DOHH2 (cell line): ENCODE data around the gene DDHD1.

Source experiments
- H3F3A ChIP-seq: fragments of 200-600 bp; sonication (generic), shearing (Covaris generic); 2 replicates; pipeline ENCODE4 v1.6.0; 2016; ENCODE audit warnings: antibody characterized with exemption, mild to moderate bottlenecking; ENCODE audit not compliant: control insufficient read depth, insufficient read depth
- H3K27ac ChIP-seq: fragments of 200-600 bp; sonication (generic); 2 replicates; pipeline ENCODE4 v1.5.1; 2014; ENCODE audit warnings: low read depth, mild to moderate bottlenecking, low read length, moderate library complexity
- H3K27me3 ChIP-seq: fragments of 200-600 bp; sonication (generic); 2 replicates; pipeline ENCODE4 v1.6.1; 2014; ENCODE audit warnings: mild to moderate bottlenecking, low read length, mixed read lengths; ENCODE audit not compliant: control insufficient read depth
- H3K36me3 ChIP-seq: fragments of 200-600 bp; sonication (generic); 2 replicates; pipeline ENCODE4 v1.6.1; 2014; ENCODE audit warnings: mild to moderate bottlenecking, low read length, moderate library complexity, mixed read lengths; ENCODE audit not compliant: control insufficient read depth
- H3K4me1 ChIP-seq: fragments of 200-600 bp; sonication (generic); 2 replicates; pipeline ENCODE4 v1.6.1; 2014; ENCODE audit warnings: mild to moderate bottlenecking, low read length, mixed read lengths; ENCODE audit not compliant: control insufficient read depth
- H3K4me2 ChIP-seq: fragments of 200-600 bp; sonication (generic); 2 replicates; pipeline ENCODE4 v1.6.0; 2014; ENCODE audit warnings: mild to moderate bottlenecking, low read length, moderate library complexity
- H3K4me3 ChIP-seq: fragments of 200-600 bp; sonication (generic); 2 replicates; pipeline ENCODE4 v1.5.1; 2014; ENCODE audit warnings: mild to moderate bottlenecking, low read length, mixed read lengths
- H3K79me2 ChIP-seq: fragments of 200-600 bp; sonication (generic); 2 replicates; pipeline ENCODE4 v1.6.1; 2014; ENCODE audit warnings: mild to moderate bottlenecking, low read length, mixed read lengths; ENCODE audit not compliant: control insufficient read depth
- H3K9me2 ChIP-seq: fragments of 200-600 bp; sonication (generic); replicated peaks from 2 replicates; pipeline ENCODE4 v1.6.1; 2014; ENCODE audit warnings: mild to moderate bottlenecking, low read length, mixed read lengths; ENCODE audit not compliant: control insufficient read depth
- H3K9me3 ChIP-seq: fragments of 200-600 bp; sonication (generic); 2 replicates; pipeline ENCODE4 v1.6.1; 2014; ENCODE audit warnings: antibody characterized with exemption, low read length, mixed read lengths; ENCODE audit not compliant: control insufficient read depth, insufficient read depth
- H4K20me1 ChIP-seq: fragments of 200-600 bp; sonication (generic); 2 replicates; pipeline ENCODE4 v1.6.0; 2014; ENCODE audit warnings: low read depth, mild to moderate bottlenecking, antibody characterized with exemption, low read length, moderate library complexity; ENCODE audit not compliant: control insufficient read depth, insufficient read depth
- CTCF ChIP-seq: fragments of 200-600 bp; sonication (generic); IDR thresholded peaks from one replicate; pipeline ENCODE4 v1.5.1; 2014; ENCODE audit warnings: antibody characterized with exemption, mild to moderate bottlenecking, low read depth, low read length; ENCODE audit not compliant: poor library complexity, severe bottlenecking
- EZH2phosphoT487 ChIP-seq: fragments of 200-600 bp; sonication (generic); IDR thresholded peaks from 2 replicates; pipeline ENCODE4 v1.6.1; 2017; ENCODE audit warnings: borderline replicate concordance, mild to moderate bottlenecking, antibody characterized with exemption, low read length, moderate library complexity, mixed read lengths

DDHD1 gene

GRCh38 chr14:53010193-53011040 is 142.7 kb downstream of the DDHD1 start:
- no peaks in the 10 kb centered on the region for H3F3A ChIP-seq
- TF ChIP-seq CTCF (no peak), EZH2phosphoT487 (no peak)
- no peaks in the 10 kb centered on the region for H3K79me2 ChIP-seq
- no peaks in the 10 kb centered on the region for H4K20me1 ChIP-seq
- no peak overlapping the region for H3K27ac ChIP-seq
- H3K27me3 ChIP-seq: peaks cover 3% of the 10 kb centered on the region
- H3K36me3 ChIP-seq: no peaks in the 10 kb centered on the region
- no peak overlapping the region for H3K4me2 ChIP-seq
- H3K9me3 ChIP-seq: no peaks in the 10 kb centered on the region
- no peaks in the 10 kb centered on the region for H3K9me2 ChIP-seq
- no peak overlapping the region for H3K4me3 ChIP-seq
- H3K4me1 ChIP-seq: no peaks in the 10 kb centered on the region

GRCh38 chr14:53006931-53007562 is 146.1 kb downstream of the DDHD1 start:
- no peaks in the 10 kb centered on the region for H3K79me2 ChIP-seq

GRCh38 chr14:53004976-53005375 is 148.1 kb downstream of the DDHD1 start:
- no peaks in the 10 kb centered on the region for H4K20me1 ChIP-seq
- no peaks in the 10 kb centered on the region for H3K36me3 ChIP-seq
- no peak overlapping the region for H3K4me3 ChIP-seq
- no peak overlapping the region for H3K4me2 ChIP-seq
- no peak overlapping the region for H3K27ac ChIP-seq
- H3K9me2 ChIP-seq: no peaks in the 10 kb centered on the region; the same call in 1 of the 2 replicates
- no peaks in the 10 kb centered on the region for H3F3A ChIP-seq
- H3K9me3 ChIP-seq: no peaks in the 10 kb centered on the region
- H3K79me2 ChIP-seq: no peaks in the 10 kb centered on the region
- TF ChIP-seq CTCF (no peak), EZH2phosphoT487 (no peak)
- H3K4me1 ChIP-seq: no peaks in the 10 kb centered on the region
- peaks cover 3% of the 10 kb centered on the region for H3K27me3 ChIP-seq

More at GRCh38 chr14:53006931-53007562, 146.1 kb downstream of the DDHD1 start:
- no peak overlapping the region for H3K4me3 ChIP-seq
- peaks cover 3% of the 10 kb centered on the region for H3K27me3 ChIP-seq
- H3K4me2 ChIP-seq: no peak overlapping the region
- no peaks in the 10 kb centered on the region for H3K9me3 ChIP-seq
- TF ChIP-seq EZH2phosphoT487: no peak
- no peak for TF ChIP-seq CTCF
- no peaks in the 10 kb centered on the region for H3K36me3 ChIP-seq
- no peaks in the 10 kb centered on the region for H4K20me1 ChIP-seq
- H3K27ac ChIP-seq: no peak overlapping the region
- no peaks in the 10 kb centered on the region for H3F3A ChIP-seq
- no peaks in the 10 kb centered on the region; the same call in 1 of the 2 replicates for H3K9me2 ChIP-seq
- no peaks in the 10 kb centered on the region for H3K4me1 ChIP-seq
